ENCODE measurements around the gene C4B.
"Not testable (repeated sequence)": the region's sequence is repeated elsewhere in the genome, so short reads cannot be mapped to it uniquely, and the experiment has no call there.

C4B gene

GRCh38 chr6:32014547-32014946, at the start of gene C4B:
Gene C4B (plus strand): TSS chr6:32014795. CDS start chr6:32014846, 51 bp downstream.
- in situ Hi-C loops (cut with HindIII; ENCODE audit: low pct_unique_long_range_greater_than_20kb, low sequenced_read_pairs); DNase-seq (ENCODE audit: low read depth in 1 of 2, low spot score in 1 of 2): not testable (repeated sequence)

DNA sequence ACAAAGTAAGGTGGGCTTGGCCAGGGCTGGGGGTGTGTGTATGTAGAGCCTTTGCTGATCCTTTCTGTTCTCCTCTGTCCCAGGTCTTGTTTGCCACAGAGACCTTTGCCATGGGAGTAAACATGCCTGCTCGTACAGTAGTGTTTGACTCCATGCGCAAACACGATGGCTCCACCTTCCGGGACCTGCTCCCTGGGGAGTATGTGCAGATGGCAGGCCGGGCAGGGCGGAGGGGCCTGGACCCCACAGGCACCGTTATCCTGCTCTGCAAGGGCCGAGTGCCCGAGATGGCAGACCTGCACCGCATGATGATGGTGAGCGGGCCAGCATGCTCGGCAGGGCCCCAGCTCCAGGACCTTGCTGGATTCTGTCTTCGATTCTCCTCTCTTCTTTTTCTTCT, 48.9 kb upstream of the C4B start:
- in situ Hi-C loops (cut with HindIII; ENCODE audit: low pct_unique_long_range_greater_than_20kb, low sequenced_read_pairs), result no loop called here
- no peak for DNase-seq (ENCODE audit: low read depth in 1 of 2, low spot score in 1 of 2)
- TF ChIP-seq JUND (IDR thresholded peaks at IDR 0.05; ENCODE audit: low read depth), result no peak

GRCh38 chr6:31966506-31966905, 48.1 kb upstream of the C4B start:
- DNase-seq (ENCODE audit: low read depth in 1 of 2, low spot score in 1 of 2), result no peak
- in situ Hi-C loops (cut with HindIII; ENCODE audit: low pct_unique_long_range_greater_than_20kb, low sequenced_read_pairs), result no loop called here
- no peak for TF ChIP-seq JUND (IDR thresholded peaks at IDR 0.05; ENCODE audit: low read depth)

- TF ChIP-seq JUND (IDR thresholded peaks at IDR 0.05; ENCODE audit: low read depth), result no peak
- no peak for DNase-seq (ENCODE audit: low read depth in 1 of 2, low spot score in 1 of 2)
- in situ Hi-C loops (cut with HindIII; ENCODE audit: low pct_unique_long_range_greater_than_20kb, low sequenced_read_pairs), result no loop called here
These were observed 47.3 kb upstream of the C4B start for GRCh38 chr6:31966997-31967925.

DNA sequence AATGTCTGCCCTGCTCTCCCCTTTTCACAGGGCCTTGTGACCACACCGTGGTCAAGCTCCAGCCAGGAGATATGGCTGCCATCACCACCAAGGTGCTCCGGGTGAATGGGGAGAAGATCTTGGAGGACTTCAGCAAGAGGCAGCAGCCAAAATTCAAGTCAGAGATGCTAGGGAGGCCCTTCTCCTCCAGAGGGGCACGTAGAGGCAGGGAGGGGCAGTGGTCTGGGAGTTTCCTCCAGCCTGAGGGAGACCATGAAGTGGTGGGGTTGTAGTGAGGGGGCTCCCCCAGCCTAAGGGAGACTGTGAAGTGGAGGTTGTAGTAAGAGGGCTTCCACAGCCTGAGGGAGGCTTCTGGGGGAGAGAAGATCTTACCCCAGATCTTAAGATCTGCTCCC, 46.7 kb upstream of the C4B start:
- in situ Hi-C loops (cut with HindIII; ENCODE audit: low pct_unique_long_range_greater_than_20kb, low sequenced_read_pairs), result no loop called here
- no peak for TF ChIP-seq JUND (IDR thresholded peaks at IDR 0.05; ENCODE audit: low read depth)
- DNase-seq (ENCODE audit: low read depth in 1 of 2, low spot score in 1 of 2), result no peak

DNA sequence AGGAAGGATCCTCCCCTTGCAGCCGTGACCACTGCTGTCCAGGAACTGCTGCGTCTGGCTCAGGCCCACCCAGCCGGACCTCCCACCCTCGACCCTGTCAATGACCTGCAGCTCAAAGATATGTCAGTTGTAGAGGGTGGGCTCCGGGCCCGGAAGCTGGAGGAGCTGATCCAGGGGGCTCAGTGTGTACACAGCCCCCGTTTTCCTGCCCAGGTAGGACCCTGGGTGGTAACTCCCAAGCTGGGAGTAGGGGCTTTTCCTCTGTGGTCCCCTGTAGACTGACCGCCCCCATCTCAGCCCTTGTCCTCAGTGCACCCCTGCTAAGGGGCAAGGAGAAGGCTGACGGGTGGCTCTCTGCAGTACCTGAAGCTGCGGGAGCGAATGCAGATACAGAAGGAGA, 46.3 kb upstream of the C4B start:
- in situ Hi-C loops (cut with HindIII; ENCODE audit: low pct_unique_long_range_greater_than_20kb, low sequenced_read_pairs), result no loop called here
- DNase-seq (ENCODE audit: low read depth in 1 of 2, low spot score in 1 of 2), result no peak
- TF ChIP-seq JUND (IDR thresholded peaks at IDR 0.05; ENCODE audit: low read depth), result no peak

DNA sequence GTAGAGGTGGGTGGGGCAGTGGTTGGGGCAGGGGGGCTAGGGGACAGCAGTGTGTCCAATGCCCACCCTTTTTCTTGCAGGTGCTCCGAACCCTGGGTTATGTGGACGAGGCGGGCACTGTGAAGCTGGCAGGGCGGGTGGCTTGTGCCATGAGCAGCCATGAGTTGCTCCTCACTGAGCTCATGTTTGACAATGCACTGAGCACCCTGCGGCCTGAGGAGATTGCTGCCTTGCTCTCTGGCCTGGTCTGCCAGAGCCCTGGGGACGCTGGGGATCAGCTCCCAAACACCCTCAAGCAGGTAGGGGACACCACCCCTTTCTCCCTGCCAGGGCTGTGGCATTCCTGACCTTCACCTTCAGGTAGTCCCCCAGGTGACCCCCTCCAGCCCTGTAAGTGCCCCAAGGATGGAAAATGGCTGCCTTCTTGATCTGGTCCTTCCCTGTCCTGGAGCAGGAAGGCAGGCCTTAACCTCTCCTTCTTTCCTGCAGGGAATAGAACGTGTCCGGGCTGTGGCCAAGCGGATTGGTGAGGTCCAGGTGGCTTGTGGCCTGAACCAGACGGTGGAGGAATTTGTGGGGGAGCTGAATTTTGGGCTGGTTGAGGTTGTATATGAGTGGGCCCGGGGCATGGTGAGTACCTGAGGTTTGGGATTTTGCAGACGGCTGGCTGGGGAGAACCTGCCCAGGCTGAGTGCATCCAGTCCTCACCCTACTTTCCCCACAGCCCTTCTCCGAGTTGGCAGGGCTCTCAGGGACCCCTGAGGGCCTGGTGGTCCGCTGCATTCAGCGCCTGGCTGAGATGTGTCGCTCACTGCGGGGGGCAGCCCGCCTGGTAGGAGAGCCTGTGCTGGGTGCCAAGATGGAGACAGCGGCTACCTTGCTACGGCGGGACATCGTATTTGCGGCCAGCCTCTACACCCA, 45.5 kb upstream of the C4B start:
- in situ Hi-C loops (cut with HindIII; ENCODE audit: low pct_unique_long_range_greater_than_20kb, low sequenced_read_pairs), result no loop called here
- TF ChIP-seq JUND (IDR thresholded peaks at IDR 0.05; ENCODE audit: low read depth), result no peak

GRCh38 chr6:31969712-31970603, 44.6 kb upstream of the C4B start:
- in situ Hi-C loops (cut with HindIII; ENCODE audit: low pct_unique_long_range_greater_than_20kb, low sequenced_read_pairs), result no loop called here
- no peak for DNase-seq (ENCODE audit: low read depth in 1 of 2, low spot score in 1 of 2)
- no peak for TF ChIP-seq JUND (IDR thresholded peaks at IDR 0.05; ENCODE audit: low read depth)

More for the DNA sequence above, 45.5 kb upstream of the C4B start:
- DNase-seq (ENCODE audit: low read depth in 1 of 2, low spot score in 1 of 2), result no peak

- in situ Hi-C loops (cut with HindIII; ENCODE audit: low pct_unique_long_range_greater_than_20kb, low sequenced_read_pairs), result no loop called here
- no peak for DNase-seq (ENCODE audit: low read depth in 1 of 2, low spot score in 1 of 2)
- no peak for TF ChIP-seq JUND (IDR thresholded peaks at IDR 0.05; ENCODE audit: low read depth)
These were observed 43.9 kb upstream of the C4B start for GRCh38 chr6:31970604-31971271.

DNA sequence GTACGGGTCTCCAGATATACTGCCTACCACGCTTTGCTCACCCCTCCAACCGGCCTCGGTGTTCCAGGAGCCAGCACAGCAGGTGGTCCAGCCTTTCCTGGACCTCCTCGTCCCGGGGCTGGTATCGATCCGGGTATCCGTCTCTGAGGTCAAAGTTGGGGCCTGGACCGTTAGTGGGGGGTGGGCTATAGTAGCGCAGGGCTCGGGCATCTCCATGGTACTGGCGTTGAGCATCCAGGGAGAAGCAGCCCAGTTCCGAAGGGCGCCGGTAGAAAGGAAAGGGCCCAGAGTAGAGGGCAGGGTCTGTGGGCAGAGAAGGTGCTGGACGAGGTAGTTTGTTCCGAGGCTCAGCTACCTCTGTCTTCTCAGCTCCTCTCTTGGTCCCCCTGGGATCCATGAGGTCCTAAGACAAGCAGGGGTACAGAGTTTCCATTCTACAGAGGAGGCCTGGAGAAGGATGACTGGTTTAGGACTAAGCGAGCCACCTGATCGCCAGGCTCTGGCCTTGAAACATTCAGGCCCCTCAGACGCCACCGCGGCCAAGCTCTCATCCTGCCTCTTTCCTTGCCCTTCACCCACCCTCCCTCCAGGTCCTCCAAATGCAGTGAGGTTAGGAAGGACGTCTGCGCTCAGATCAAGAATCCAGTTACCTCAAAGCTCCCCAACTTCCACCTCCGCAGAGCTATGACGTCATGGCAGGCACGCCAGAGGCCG, 43.2 kb upstream of the C4B start:
- no peak for TF ChIP-seq JUND (IDR thresholded peaks at IDR 0.05; ENCODE audit: low read depth)
- in situ Hi-C loops (cut with HindIII; ENCODE audit: low pct_unique_long_range_greater_than_20kb, low sequenced_read_pairs), result no loop called here

More for the DNA sequence above, 43.2 kb upstream of the C4B start:
- DNase-seq (ENCODE audit: low read depth in 1 of 2, low spot score in 1 of 2), result no peak

Measured in T47D (cell line).